Smooth muscle cell (in vitro differentiated cells): ENCODE results near the gene IGF1R. TPM values are rescaled to one million over a fixed set of nuclear protein-coding genes. Genes with fewer than 3 reads are reported as not detected.

Experiments used
- DNase-seq: peaks from one replicate; lab custom pipeline; 2025; ENCODE audit not compliant: unreplicated experiment; lab: John Stamatoyannopoulos, UW
- H2AFZ ChIP-seq: fragments of 200-600 bp; sonication (generic); 2 replicates; pipeline ENCODE4 v1.6.0; 2016; ENCODE audit warnings: antibody characterized with exemption, low read depth, mild to moderate bottlenecking
- H3F3A ChIP-seq: fragments of 200-600 bp; sonication (generic); 2 replicates; pipeline ENCODE4 v1.6.0; 2017; ENCODE audit warnings: antibody characterized with exemption, low read depth
- H3K27ac ChIP-seq: fragments of 200-600 bp; sonication (generic); 2 replicates; pipeline ENCODE4 v1.5.1; 2016; ENCODE audit warnings: low read depth, mild to moderate bottlenecking
- H3K27me3 ChIP-seq: fragments of 200-600 bp; sonication (generic); 2 replicates; pipeline ENCODE4 v1.6.1; 2016; ENCODE audit warnings: low read depth, mild to moderate bottlenecking
- H3K36me3 ChIP-seq: fragments of 200-600 bp; sonication (generic); 2 replicates; pipeline ENCODE4 v1.5.1; 2016; ENCODE audit warnings: low read depth
- H3K4me1 ChIP-seq: fragments of 200-600 bp; sonication (generic); 2 replicates; pipeline ENCODE4 v1.5.1; 2016; ENCODE audit warnings: low read depth
- H3K4me2 ChIP-seq: fragments of 200-600 bp; sonication (generic); 2 replicates; pipeline ENCODE4 v1.6.0; 2016; ENCODE audit warnings: mild to moderate bottlenecking
- H3K4me3 ChIP-seq: fragments of 200-600 bp; sonication (generic); 2 replicates; pipeline ENCODE4 v1.5.1; 2016; ENCODE audit warnings: mild to moderate bottlenecking
- H3K79me2 ChIP-seq: fragments of 200-600 bp; sonication (generic); 2 replicates; pipeline ENCODE4 v1.6.0; 2016; ENCODE audit warnings: low read depth, mild to moderate bottlenecking
- H3K9ac ChIP-seq: fragments of 200-600 bp; sonication (generic); 2 replicates; pipeline ENCODE4 v1.6.0; 2016; ENCODE audit warnings: low read depth
- H3K9me3 ChIP-seq: fragments of 200-600 bp; sonication (generic); replicated peaks from 2 replicates; pipeline ENCODE4 v1.5.1; 2016; ENCODE audit warnings: low read depth
- H4K20me1 ChIP-seq: fragments of 200-600 bp; sonication (generic); 2 replicates; pipeline ENCODE4 v1.6.0; 2016; ENCODE audit warnings: low read depth
- WGBS: methylation state at CpG from one replicate; pipeline ENCODE4 v1.1.7; 2016; ENCODE audit warnings: low lambda C conversion rate; 5-methylcytosine and 5-hydroxymethylcytosine counted together
- polyA plus RNA-seq: library from polyadenylated mRNA; unstranded; fragments of >200 nt; fragmentation: Nextera tagmentation; extraction: Ambion mirVana; gene quantifications from 2 replicates; pipeline ENCODE4 v1.2.1, GENCODE V29; 2016
- total RNA-seq: library from RNA; depleted of rRNA; stranded (reverse); fragments of >200 nt; gene quantifications from 2 replicates; pipeline ENCODE4 v1.2.3, GENCODE V29; 2014
- TF ChIP-seq, protein P1 (sequence below): fragments of 200-600 bp; sonication (generic); IDR thresholded peaks from 2 replicates; pipeline ENCODE4 v1.5.1; 2017; ENCODE audit warnings: borderline replicate concordance, mild to moderate bottlenecking, antibody characterized with exemption; ENCODE audit not compliant: insufficient read depth, poor library complexity, severe bottlenecking

The IGF1R gene
- total and polyA plus RNA-seq, 2 experiments from 2014 or later: 14.0 to 70.2 TPM

GRCh38 chr15:98698792-98699191 is 50.5 kb downstream of the IGF1R start:
- H3K9ac ChIP-seq: no peak overlapping the region
- TF ChIP-seq, protein P1, sequence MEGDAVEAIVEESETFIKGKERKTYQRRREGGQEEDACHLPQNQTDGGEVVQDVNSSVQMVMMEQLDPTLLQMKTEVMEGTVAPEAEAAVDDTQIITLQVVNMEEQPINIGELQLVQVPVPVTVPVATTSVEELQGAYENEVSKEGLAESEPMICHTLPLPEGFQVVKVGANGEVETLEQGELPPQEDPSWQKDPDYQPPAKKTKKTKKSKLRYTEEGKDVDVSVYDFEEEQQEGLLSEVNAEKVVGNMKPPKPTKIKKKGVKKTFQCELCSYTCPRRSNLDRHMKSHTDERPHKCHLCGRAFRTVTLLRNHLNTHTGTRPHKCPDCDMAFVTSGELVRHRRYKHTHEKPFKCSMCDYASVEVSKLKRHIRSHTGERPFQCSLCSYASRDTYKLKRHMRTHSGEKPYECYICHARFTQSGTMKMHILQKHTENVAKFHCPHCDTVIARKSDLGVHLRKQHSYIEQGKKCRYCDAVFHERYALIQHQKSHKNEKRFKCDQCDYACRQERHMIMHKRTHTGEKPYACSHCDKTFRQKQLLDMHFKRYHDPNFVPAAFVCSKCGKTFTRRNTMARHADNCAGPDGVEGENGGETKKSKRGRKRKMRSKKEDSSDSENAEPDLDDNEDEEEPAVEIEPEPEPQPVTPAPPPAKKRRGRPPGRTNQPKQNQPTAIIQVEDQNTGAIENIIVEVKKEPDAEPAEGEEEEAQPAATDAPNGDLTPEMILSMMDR: no peak
- H3F3A ChIP-seq: no peaks in the 10 kb centered on the region
- H3K4me1 ChIP-seq: peaks cover 6% of the 10 kb centered on the region
- no peak overlapping the region for H3K27ac ChIP-seq
- no peak overlapping the region for H3K4me3 ChIP-seq
- no peak overlapping the region for H2AFZ ChIP-seq
- peaks cover 96% of the 10 kb centered on the region for H3K79me2 ChIP-seq
- no peak overlapping the region for H3K4me2 ChIP-seq
- no peaks in the 10 kb centered on the region for H3K27me3 ChIP-seq
- no peak for DNase-seq
- peaks cover 100% of the 10 kb centered on the region for H4K20me1 ChIP-seq
- H3K36me3 ChIP-seq: no peaks in the 10 kb centered on the region
- H3K9me3 ChIP-seq: no peaks in the 10 kb centered on the region
- WGBS: 91% methylated on average over 2 of the region's 2 CpGs

DNA sequence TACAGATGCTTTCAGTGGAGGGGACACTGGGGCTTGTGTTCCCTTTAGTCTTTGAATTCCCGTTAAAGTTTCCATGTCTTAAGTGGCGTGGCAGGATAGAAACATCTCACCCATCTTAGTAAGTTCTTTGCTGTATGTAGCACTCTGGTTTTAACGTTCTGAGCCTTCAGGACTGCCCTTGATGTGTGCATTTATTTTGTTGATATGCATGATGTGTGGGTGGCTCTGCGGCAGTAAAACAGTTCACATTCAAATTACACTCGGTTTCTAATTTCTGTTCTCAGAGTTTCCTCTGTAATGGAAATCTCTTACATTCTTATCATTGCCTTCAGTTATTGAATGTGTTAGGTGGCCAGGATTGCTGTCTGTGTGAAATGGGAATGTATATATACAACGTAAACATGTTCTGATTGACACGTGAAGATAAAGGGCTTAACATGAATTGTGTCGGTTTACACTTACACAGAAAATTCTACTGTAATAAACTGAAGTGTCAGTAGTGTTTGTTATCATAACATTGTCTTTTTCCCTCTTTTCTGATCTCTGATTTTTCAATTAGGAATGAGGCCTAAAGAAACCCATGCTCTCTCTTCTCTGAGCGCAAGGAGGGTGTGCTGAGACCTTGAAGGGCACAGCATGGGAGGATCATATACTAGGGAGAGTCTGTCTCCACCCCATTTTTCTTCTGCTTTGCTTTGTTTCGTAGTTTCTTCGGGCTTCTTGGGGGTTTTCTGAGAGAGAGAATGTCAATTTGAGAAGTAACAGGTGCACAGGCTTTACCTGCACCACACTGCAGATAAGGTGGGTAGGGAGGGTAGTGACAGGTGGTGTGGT is 51.5 kb downstream of the IGF1R start:
- H3F3A ChIP-seq: no peaks in the 10 kb centered on the region
- WGBS: 53% methylated on average over 11 of the region's 11 CpGs
- H3K79me2 ChIP-seq: peaks cover 96% of the 10 kb centered on the region
- no peak for DNase-seq
- TF ChIP-seq, protein P1: no peak
- peaks cover 100% of the 10 kb centered on the region for H4K20me1 ChIP-seq
- no peaks in the 10 kb centered on the region for H3K9me3 ChIP-seq
- no peak overlapping the region for H3K4me3 ChIP-seq
- no peaks in the 10 kb centered on the region for H3K36me3 ChIP-seq
- H3K4me2 ChIP-seq: no peak overlapping the region
- no peak overlapping the region for H2AFZ ChIP-seq
- no peaks in the 10 kb centered on the region for H3K27me3 ChIP-seq
- H3K4me1 ChIP-seq: peaks cover 6% of the 10 kb centered on the region
- no peak overlapping the region for H3K27ac ChIP-seq
- no peak overlapping the region for H3K9ac ChIP-seq

DNA sequence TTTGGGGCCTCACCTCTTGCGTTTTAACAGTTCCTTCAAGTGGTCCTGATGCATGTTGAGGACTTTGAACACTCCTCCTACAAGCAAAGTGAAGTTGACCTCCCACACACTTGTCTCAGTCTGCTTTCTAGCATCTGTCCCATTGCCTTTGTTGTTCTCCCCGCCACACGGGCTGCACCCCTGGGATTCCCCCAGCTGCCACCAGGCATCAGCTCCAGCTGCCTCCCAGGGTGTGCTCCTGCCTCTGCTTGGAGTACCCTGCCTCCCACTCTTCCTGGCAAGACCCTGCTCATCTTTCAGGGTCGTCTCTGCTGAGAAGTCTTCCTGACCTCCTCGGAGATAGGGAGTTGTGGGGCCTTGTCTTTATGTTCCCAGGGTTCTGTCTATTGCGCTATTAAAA is 52.2 kb downstream of the IGF1R start:
- no peaks in the 10 kb centered on the region for H3K36me3 ChIP-seq
- H3K27me3 ChIP-seq: no peaks in the 10 kb centered on the region
- no peaks in the 10 kb centered on the region for H3K9me3 ChIP-seq
- peaks cover 100% of the 10 kb centered on the region for H4K20me1 ChIP-seq
- no peak for DNase-seq
- H3K4me3 ChIP-seq: no peak overlapping the region
- H2AFZ ChIP-seq: no peak overlapping the region
- peaks cover 6% of the 10 kb centered on the region for H3K4me1 ChIP-seq
- no peaks in the 10 kb centered on the region for H3F3A ChIP-seq
- H3K27ac ChIP-seq: no peak overlapping the region
- H3K4me2 ChIP-seq: no peak overlapping the region
- peaks cover 96% of the 10 kb centered on the region for H3K79me2 ChIP-seq
- H3K9ac ChIP-seq: no peak overlapping the region
- TF ChIP-seq, protein P1: no peak
- WGBS: 86% methylated on average over 6 of the region's 6 CpGs
